HPDE6-E6E7 (cell line): ENCODE results near the gene JPH4.

Experiments used
- DNase-seq: peaks from one replicate; pipeline ENCODE4 v3.0.0; 2011; ENCODE audit warnings: missing footprints; ENCODE audit errors: extremely low spot score

The JPH4 gene

GRCh38 chr14:23563473-23564180 lies 15.0 kb downstream of the JPH4 start:
- no peak for DNase-seq

- DNase-seq = no peak
Measured at GRCh38 chr14:23562822-23563472, 15.6 kb downstream of the JPH4 start.

- DNase-seq = no peak
Measured at GRCh38 chr14:23561873-23562821, 16.4 kb downstream of the JPH4 start.

- DNase-seq = no peak
Measured at GRCh38 chr14:23561259-23561658, 17.3 kb downstream of the JPH4 start.

GRCh38 chr14:23559926-23560520 lies 18.6 kb downstream of the JPH4 start:
- DNase-seq = no peak

GRCh38 chr14:23559010-23559925 lies 19.3 kb downstream of the JPH4 start:
- peak; percentile 49 for DNase-seq

- DNase-seq = no peak
Measured at GRCh38 chr14:23558346-23559009, 20.1 kb downstream of the JPH4 start.

GRCh38 chr14:23557946-23558345 lies 20.6 kb downstream of the JPH4 start:
- no peak for DNase-seq

- no peak for DNase-seq
Measured at GRCh38 chr14:23557521-23557920, 21.1 kb downstream of the JPH4 start.

- no peak for DNase-seq
Measured at GRCh38 chr14:23556700-23557440, 21.7 kb downstream of the JPH4 start.

GRCh38 chr14:23555882-23556699 lies 22.5 kb downstream of the JPH4 start, which contains the start of gene THTPA:
Gene THTPA, plus strand, starts transcription at chr14:23556271. Its CDS starts 487 bp downstream, at chr14:23556758.
- peak; percentile 90 for DNase-seq

- no peak for DNase-seq
Measured at GRCh38 chr14:23555533-23555881, 23.1 kb downstream of the JPH4 start.

GRCh38 chr14:23551266-23552028 lies 27.1 kb downstream of the JPH4 start, which contains the start of gene ZFHX2:
Gene ZFHX2, minus strand, starts transcription at chr14:23551765. Its CDS starts 16,440 bp downstream, at chr14:23535325.
- peak; percentile 69 for DNase-seq

- DNase-seq = no peak
Measured at GRCh38 chr14:23550812-23551265, 27.8 kb downstream of the JPH4 start.

- no peak for DNase-seq
Measured at GRCh38 chr14:23550131-23550811, 28.3 kb downstream of the JPH4 start.

- DNase-seq = no peak
Measured at GRCh38 chr14:23548351-23549318, 30.0 kb downstream of the JPH4 start.
